Sigmoid colon (tissue), 7 donors: ENCODE data around the gene XYLB. TPM values are rescaled to one million over a fixed set of nuclear protein-coding genes. Genes with fewer than 3 reads are reported as not detected.

ENCODE experiments used
- DNase-seq: peaks from one replicate; pipeline ENCODE4 v3.0.0-alpha.2; 2019
- H3K27ac ChIP-seq, 4 donors: fragments of 200-600 bp; sonication (generic); one replicate each; pipeline ENCODE4 v1.5.1; 2016 to 2019; ENCODE audit warnings: mild to moderate bottlenecking in 1 of 4
- H3K27me3 ChIP-seq, 3 donors: fragments of 200-600 bp; sonication (generic); one replicate each; pipeline ENCODE4 v1.5.1; 2019; ENCODE audit warnings: mild to moderate bottlenecking in 1 of 3
- H3K36me3 ChIP-seq, 4 donors: fragments of 200-600 bp; sonication (generic); one replicate each; pipeline ENCODE4 v1.5.1; 2016 to 2019
- H3K4me1 ChIP-seq, 4 donors: fragments of 200-600 bp; sonication (generic); one replicate each; pipeline ENCODE4 v1.5.1; 2017 to 2019
- H3K4me3 ChIP-seq, 4 donors: fragments of 200-600 bp; sonication (generic); one replicate each; pipeline ENCODE4 v1.5.1; 2017 to 2019; ENCODE audit warnings: mild to moderate bottlenecking in 2 of 4, moderate library complexity in 1 of 4
- H3K9me3 ChIP-seq, 4 donors: fragments of 200-600 bp in 3 of 4; sonication (generic) in 3 of 4; one replicate each; pipeline versions ENCODE4 v1.5.1 to v1.6.1; 2013 to 2019
- EP300 ChIP-seq, 4 donors: sonication (generic); formaldehyde crosslinking; IDR thresholded peaks; one replicate each; pipeline ENCODE4 v1.6.1; 2017; ENCODE audit warnings: antibody characterized with exemption in 4 of 4
- POLR2A ChIP-seq, 2 donors: fragments of 450-650 bp; IDR thresholded peaks; one replicate each; pipeline ENCODE4 v1.6.1; 2016; ENCODE audit warnings: antibody characterized with exemption in 2 of 2, mild to moderate bottlenecking in 2 of 2, moderate library complexity in 2 of 2
- POLR2AphosphoS5 ChIP-seq, 4 donors: sonication (generic); formaldehyde crosslinking; IDR thresholded peaks; one replicate each; pipeline ENCODE4 v1.6.1; 2017; ENCODE audit warnings: antibody characterized with exemption in 4 of 4
- WGBS, 2 donors: extraction: QIAGEN DNeasy Blood & Tissue Kit; methylation state at CpG; one replicate each; pipeline ENCODE4 v1.1.7; 2013; 5-methylcytosine and 5-hydroxymethylcytosine counted together
- intact Hi-C: fragments of 100-400 bp; cut with DNase I; formaldehyde crosslinking; loops from one replicate; pipeline ENCODE4 v1.15.1; 2023
- polyA plus RNA-seq, 3 donors: library from polyadenylated mRNA; stranded (reverse); fragments of 200-250 nt; gene quantifications; one replicate each; pipeline ENCODE4 v1.2.3, GENCODE V29; 2013
- total RNA-seq, 4 donors: library from RNA; depleted of rRNA; stranded (reverse); fragments of >200 nt; gene quantifications; one replicate each; pipeline ENCODE4 v1.1.0, GENCODE V29; 2016
- TF ChIP-seq, protein P1 (sequence below), 4 experiments: fragments of 450-650 bp in 3 of 4; fragments of 200-600 bp in 1 of 4; IDR thresholded peaks; one replicate each; pipeline ENCODE4 v1.5.1; 2016 to 2019; ENCODE audit warnings: antibody characterized with exemption in 4 of 4, mild to moderate bottlenecking in 3 of 4, moderate library complexity in 2 of 4
- donor health status: healthy with polysubstance abuse.
- donor health status: Bipolar disorder and iron deficiency.
- donor health status: healthy.

Gene XYLB
- total and polyA plus RNA-seq, 7 donors = 2.3 to 4.9 (median 3.2) TPM

DNA sequence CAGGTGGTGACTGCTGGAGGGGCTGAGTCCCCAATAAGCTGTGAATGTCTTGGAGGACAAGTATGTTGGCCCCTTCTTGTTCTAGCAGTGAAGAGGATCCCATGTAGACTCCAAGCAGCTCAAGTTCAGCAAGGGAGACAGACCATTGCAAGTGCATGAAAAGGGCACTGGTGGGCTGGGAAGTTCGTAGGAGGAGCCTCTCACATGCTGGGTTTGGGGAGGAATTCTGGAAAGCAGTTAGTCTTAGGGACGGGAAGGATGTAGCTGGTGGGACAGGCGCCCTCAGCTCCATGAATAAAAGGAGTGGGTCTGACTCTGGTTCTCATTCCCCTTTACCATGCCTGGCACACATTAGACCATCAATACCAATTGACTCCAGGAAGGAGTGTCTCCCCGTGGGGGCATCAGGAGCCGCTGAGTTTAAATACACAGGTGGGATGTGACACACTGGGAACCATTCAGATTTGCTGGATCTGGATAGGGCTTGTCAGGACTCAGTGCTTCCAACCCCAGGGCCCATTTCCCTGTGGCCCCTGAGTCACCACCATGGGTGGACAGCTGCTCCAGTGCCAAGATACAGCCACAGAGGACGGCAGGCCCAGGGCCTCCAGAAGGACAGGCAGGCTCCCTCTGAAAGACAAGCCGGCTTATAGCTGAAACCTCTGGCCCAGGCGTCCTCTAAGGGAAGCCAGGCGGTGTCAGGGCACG, 552 bp upstream of the XYLB start:
- Histone ChIP-seq H3K27ac (peak overlapping the region in 3 of 4 donors; percentile 67 to 72 (median 70)), H3K36me3 (no peaks in the 10 kb centered on the region), H3K9me3 (peaks cover 0 to 3% (median 0%) of the 10 kb centered on the region in 4 donors), H3K27me3 (no peaks in the 10 kb centered on the region), H3K4me3 (peak overlapping the region in 3 of 4 donors; percentile 67 to 80 (median 74)), H3K4me1 (peaks cover 0 to 15% (median 13%) of the 10 kb centered on the region in 4 donors)
- 40 to 43% methylated on average over 10 of the region's 10 CpGs for WGBS, 2 donors
- DNase-seq = no peak
- TF ChIP-seq POLR2AphosphoS5 (IDR thresholded peaks at IDR 0.05) = no peak
- no peak for TF ChIP-seq EP300 (IDR thresholded peaks at IDR 0.05)
- no peak for TF ChIP-seq POLR2A (IDR thresholded peaks at IDR 0.05)
- TF ChIP-seq, protein P1, sequence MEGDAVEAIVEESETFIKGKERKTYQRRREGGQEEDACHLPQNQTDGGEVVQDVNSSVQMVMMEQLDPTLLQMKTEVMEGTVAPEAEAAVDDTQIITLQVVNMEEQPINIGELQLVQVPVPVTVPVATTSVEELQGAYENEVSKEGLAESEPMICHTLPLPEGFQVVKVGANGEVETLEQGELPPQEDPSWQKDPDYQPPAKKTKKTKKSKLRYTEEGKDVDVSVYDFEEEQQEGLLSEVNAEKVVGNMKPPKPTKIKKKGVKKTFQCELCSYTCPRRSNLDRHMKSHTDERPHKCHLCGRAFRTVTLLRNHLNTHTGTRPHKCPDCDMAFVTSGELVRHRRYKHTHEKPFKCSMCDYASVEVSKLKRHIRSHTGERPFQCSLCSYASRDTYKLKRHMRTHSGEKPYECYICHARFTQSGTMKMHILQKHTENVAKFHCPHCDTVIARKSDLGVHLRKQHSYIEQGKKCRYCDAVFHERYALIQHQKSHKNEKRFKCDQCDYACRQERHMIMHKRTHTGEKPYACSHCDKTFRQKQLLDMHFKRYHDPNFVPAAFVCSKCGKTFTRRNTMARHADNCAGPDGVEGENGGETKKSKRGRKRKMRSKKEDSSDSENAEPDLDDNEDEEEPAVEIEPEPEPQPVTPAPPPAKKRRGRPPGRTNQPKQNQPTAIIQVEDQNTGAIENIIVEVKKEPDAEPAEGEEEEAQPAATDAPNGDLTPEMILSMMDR (IDR thresholded peaks at IDR 0.05) = no peak
- intact Hi-C loops = loop anchor here (2.0 to 10.0 kb wide), 2 partner anchors 133 to 181 kb away; partner anchors contain the start of gene OXSR1

DNA sequence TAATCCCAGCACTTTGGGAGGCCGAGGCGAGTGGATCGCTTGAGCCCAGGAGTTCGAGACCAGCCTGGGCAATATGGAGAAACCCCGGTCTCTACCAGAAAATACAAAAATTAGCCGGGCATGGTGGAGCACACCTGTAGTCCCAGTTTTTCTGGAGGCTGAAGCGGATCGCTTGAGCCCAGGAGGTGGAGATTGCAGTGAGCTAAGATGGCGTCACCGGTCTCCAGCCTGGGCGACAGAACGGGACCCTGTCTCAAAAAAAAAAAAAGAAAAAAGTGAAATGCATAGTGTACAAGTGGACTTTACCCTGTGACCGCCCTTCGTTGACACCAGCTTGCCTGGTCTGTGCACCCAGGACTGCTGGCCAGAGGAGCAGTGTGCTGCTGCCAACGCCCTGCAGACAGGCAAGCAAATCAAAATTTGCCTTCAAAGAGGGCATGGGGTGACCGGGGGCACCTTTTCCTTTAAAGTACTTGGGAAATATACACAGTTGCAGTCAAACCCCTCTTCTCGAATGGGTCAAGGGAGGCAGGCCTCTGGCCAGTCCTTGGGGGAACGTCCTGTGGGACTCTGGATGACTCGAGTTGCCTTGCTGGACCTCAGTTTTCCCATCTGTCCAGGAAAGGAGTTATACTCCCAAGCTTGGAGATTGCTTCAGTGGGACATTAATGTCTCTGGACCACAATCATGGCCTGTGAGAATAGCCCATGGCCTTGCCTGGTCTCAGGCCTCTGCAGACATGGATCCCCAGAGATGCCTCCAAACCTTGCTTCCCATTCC, 1.0 kb downstream of the XYLB start:
- WGBS, 2 donors = 24 to 73% methylated on average over 19 of the region's 19 CpGs
- no peaks in the 10 kb centered on the region for H3K27me3 ChIP-seq
- peaks cover 0 to 3% (median 0%) of the 10 kb centered on the region in 4 donors for H3K9me3 ChIP-seq
- intact Hi-C loops = loop anchor here (2.0 to 10.0 kb wide), 2 partner anchors 131 to 183 kb away; partner anchors contain the start of gene OXSR1
- H3K36me3 ChIP-seq = no peaks in the 10 kb centered on the region
- H3K4me1 ChIP-seq = peaks cover 0 to 15% (median 13%) of the 10 kb centered on the region in 4 donors
- peak overlapping the region; percentile 43 to 80 (median 70) for H3K4me3 ChIP-seq
- no peak for DNase-seq
- peak overlapping the region in 1 of 4 donors; percentile 70 for H3K27ac ChIP-seq
- TF ChIP-seq, protein P1 (IDR thresholded peaks at IDR 0.05) = no peak
- TF ChIP-seq EP300 (IDR thresholded peaks at IDR 0.05) = no peak
- no peak for TF ChIP-seq POLR2A (IDR thresholded peaks at IDR 0.05)
- TF ChIP-seq POLR2AphosphoS5 (IDR thresholded peaks at IDR 0.05) = no peak

DNA sequence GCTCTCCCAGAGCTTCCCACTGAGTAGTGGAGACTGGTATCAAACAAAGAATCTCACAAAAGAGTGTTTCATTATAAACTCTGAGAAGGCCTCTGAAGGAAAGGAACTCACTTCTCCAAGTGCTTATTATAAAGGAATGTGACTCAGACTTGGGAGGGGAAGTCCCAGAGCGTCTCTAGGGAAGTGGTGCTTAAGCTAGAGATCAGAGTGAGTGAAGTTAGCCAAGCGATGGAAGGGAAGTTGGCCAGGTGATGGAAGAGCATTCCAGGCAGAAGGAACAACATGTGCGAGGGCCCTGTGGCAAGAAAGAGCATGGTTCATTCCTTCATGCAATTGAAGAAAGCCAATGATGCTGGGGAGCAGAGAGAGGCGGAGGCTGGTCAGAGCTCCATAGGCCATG, 2.3 kb downstream of the XYLB start:
- H3K4me3 ChIP-seq = no peak overlapping the region
- WGBS, 2 donors = 81 to 83% methylated on average over 4 of the region's 4 CpGs
- H3K4me1 ChIP-seq = peaks cover 0 to 15% (median 13%) of the 10 kb centered on the region in 4 donors
- peaks cover 0 to 3% (median 0%) of the 10 kb centered on the region in 4 donors for H3K9me3 ChIP-seq
- H3K27ac ChIP-seq = no peak overlapping the region
- H3K27me3 ChIP-seq = no peaks in the 10 kb centered on the region
- intact Hi-C loops = loop anchor here (10.0 kb wide), 1 partner anchor 184 kb away; the partner anchor contains the start of gene OXSR1
- H3K36me3 ChIP-seq = no peaks in the 10 kb centered on the region
- no peak for DNase-seq
- TF ChIP-seq, protein P1 (IDR thresholded peaks at IDR 0.05) = no peak
- TF ChIP-seq EP300 (IDR thresholded peaks at IDR 0.05) = no peak
- TF ChIP-seq POLR2A (IDR thresholded peaks at IDR 0.05) = no peak
- no peak for TF ChIP-seq POLR2AphosphoS5 (IDR thresholded peaks at IDR 0.05)

DNA sequence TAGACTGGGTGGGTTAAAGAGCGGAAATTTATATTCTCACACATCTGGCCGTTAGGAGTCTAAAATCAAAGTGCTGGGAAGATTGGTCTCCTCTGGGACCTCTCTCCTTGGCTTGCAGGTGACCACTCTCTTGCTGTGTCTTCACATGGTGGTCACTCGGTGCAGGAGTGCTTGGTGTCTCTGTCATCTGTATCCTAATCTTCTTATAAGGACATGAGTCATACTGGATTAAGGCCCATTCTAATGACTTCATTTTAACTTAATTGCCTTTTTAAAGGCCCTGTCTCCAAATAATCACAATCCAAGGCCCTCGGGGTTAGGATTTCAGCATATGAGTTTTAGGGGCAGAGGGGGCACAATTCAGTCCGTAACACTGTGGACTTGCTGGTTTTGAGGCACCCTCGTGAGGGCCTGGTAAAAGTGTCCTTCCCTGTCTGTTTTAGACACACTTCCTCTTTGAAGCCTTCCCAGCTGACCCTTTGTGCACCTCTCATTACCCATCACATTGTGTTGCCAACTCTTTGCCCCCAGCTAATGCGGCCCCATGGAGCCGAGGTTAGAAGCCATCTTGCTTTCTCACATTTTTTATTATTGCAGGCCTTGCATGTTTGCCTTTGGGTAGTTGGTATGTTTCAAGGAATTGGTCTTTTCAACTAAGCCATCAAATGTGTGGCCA, 3.2 kb downstream of the XYLB start:
- intact Hi-C loops = loop anchor here (10.0 kb wide), 1 partner anchor 185 kb away; the partner anchor contains the start of gene OXSR1

More for the DNA sequence above, 3.2 kb downstream of the XYLB start:
- Histone ChIP-seq H3K36me3 (no peaks in the 10 kb centered on the region), H3K27me3 (no peaks in the 10 kb centered on the region), H3K4me1 (peaks cover 0 to 15% (median 13%) of the 10 kb centered on the region in 4 donors), H3K9me3 (no peaks in the 10 kb centered on the region), H3K4me3 (no peak overlapping the region), H3K27ac (no peak overlapping the region)
- no peak for DNase-seq
- no peak for TF ChIP-seq POLR2AphosphoS5 (IDR thresholded peaks at IDR 0.05)
- TF ChIP-seq, protein P1 (IDR thresholded peaks at IDR 0.05) = no peak
- no peak for TF ChIP-seq EP300 (IDR thresholded peaks at IDR 0.05)
- TF ChIP-seq POLR2A (IDR thresholded peaks at IDR 0.05) = no peak
- 85 to 89% methylated on average over 8 of the region's 8 CpGs for WGBS, 2 donors
